SK-N-MC (cell line): ENCODE measurements around the gene HTATIP2.

Source experiments
- EZH2 ChIP-seq: fragments of 200-600 bp; sonication (generic); IDR thresholded peaks from one replicate; pipeline ENCODE4 v1.6.1; 2017; ENCODE audit warnings: antibody characterized with exemption
- FOXP2 ChIP-seq: optimal IDR thresholded peaks from 2 replicates; pipeline ENCODE3; 2011; ENCODE audit warnings: mild to moderate bottlenecking, moderate library complexity; ENCODE audit not compliant: insufficient read depth; ENCODE audit errors: extremely low read length, control extremely low read depth
- POLR2AphosphoS5 ChIP-seq: IDR thresholded peaks from 2 replicates; pipeline ENCODE4 v1.6.1; 2012; ENCODE audit warnings: mild to moderate bottlenecking, low read depth, low read length, borderline replicate concordance

GRCh38 chr11:20336056-20336455 is 27.5 kb upstream of the HTATIP2 start:
- TF ChIP-seq POLR2AphosphoS5 (no peak), EZH2 (no peak), FOXP2 (no peak)
